NCI-H1417 treated with DMSO at 0.1 percent for 48 hours (cell line): ENCODE measurements around the gene CDKL5.

Experiments used
- DNase-seq: peaks from one replicate; lab custom pipeline; 2025; lab: John Stamatoyannopoulos, UW

CDKL5 gene

DNA sequence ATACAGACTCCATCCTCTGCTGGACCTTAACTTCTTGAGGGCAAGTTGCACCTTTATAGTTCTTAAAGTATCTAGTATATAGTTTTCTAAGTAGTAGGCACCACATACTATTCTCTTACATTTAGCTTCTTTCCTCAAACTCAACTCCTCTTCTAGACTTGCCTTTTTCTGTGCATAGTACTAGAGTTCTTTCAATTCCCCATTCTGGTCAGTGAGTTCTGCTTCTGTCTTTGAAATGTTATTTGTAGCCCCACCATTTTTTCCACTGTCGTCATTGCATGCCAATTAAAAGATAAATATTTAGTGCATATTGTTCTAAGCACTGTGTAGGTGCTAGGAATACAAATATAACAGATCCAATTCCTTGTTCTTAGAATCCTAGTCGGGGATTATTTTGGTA, 31.6 kb downstream of the CDKL5 start:
- no peak for DNase-seq

DNA sequence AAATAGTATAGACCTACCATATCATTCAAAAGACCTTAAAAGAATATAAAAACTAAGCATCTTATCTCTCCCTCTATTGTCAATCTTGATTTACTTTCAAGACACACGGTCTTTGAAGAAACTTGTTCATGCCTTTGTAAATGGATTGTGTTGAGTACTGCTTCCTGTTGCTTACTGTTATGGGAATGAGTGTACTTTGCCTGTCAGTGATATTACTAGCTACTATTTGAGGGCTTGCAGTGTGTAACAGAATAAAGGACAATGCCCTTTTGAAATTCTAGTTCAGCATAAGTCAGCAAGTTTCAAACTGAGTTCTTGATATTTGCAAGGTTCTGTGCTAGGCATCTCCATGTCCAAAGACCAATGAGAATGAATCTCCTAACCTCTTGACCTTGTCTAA, 36.0 kb downstream of the CDKL5 start:
- no peak for DNase-seq

GRCh38 chrX:18464499-18464898, 39.1 kb downstream of the CDKL5 start:
- no peak for DNase-seq

GRCh38 chrX:18465051-18465450, 39.6 kb downstream of the CDKL5 start:
- DNase-seq = no peak

GRCh38 chrX:18468599-18468998, 43.2 kb downstream of the CDKL5 start:
- DNase-seq = no peak

DNA sequence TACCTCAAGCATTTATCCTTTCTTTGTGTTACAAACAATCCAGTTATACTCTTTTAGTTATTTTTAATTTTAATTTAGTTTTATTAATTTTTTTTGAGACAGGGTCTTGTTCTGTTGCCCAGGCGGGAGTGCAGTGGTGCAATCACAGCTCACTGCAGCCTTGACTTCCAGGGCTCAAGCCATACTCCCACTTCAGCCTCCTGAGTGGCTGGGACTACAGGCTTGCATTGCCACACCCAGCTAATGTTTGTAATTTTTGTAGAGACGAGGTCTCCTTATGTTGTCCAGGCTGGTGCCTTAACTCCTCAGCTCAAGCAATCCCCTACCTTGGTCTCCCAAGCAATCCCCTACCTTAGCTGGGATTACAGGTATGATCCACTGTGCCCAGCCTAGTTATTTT, 45.9 kb downstream of the CDKL5 start:
- no peak for DNase-seq

GRCh38 chrX:18490806-18491555, 65.6 kb downstream of the CDKL5 start:
- no peak for DNase-seq

DNA sequence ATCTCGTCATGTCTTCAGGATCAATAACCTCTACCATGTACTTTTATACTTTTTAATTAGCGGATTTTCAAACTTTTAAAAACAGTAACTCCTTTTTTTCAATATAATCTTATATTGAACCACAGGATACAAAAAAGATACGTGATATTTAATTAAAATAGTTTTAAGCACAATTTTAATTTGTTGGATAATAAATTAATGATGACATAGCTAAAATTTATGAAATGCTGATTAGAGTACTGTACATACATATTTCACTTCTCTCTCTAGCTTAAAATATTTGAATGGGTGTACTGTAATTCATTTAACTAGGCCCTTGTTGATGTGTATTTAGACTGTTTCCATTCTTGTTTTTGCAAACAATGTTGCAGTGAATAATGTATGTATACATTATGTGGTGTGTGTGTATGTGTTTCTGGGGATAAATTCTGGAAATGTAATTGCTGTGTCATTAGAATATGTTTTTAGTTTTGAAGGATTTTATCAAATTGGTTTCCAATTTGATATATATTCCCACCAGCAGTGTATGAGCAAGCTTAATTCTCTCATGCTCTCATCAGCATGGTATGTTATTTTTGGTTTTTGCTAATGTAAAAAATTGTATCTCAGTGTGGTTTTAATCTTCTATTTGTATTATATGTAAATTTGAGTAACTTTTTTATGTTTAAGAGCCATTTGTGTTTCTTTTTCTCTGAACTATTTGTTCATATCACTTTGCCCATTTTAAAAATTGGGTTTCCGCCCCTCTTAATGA, 66.4 kb downstream of the CDKL5 start:
- no peak for DNase-seq

GRCh38 chrX:18534949-18535348, 109.5 kb downstream of the CDKL5 start:
- DNase-seq = no peak

DNA sequence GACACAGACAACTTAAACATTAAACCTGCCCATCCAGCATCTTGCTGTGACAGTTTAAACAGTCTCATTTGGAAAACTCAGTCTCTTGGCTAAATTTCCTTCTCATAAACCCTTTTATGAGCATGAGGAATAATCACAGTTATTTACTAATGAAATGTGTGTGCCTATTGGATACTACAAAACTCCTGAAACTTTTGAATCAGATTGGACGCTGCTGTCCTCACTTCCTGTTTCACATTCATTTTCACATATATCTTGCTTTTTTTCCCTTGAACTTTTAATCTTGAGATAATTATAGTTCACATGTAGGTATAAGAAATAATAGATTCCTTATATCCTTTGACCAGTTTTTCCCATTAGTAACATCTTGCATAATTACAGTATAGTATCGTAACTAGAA, 111.7 kb downstream of the CDKL5 start:
- no peak for DNase-seq

- no peak for DNase-seq
Measured at GRCh38 chrX:18537524-18537923, 112.1 kb downstream of the CDKL5 start.

DNA sequence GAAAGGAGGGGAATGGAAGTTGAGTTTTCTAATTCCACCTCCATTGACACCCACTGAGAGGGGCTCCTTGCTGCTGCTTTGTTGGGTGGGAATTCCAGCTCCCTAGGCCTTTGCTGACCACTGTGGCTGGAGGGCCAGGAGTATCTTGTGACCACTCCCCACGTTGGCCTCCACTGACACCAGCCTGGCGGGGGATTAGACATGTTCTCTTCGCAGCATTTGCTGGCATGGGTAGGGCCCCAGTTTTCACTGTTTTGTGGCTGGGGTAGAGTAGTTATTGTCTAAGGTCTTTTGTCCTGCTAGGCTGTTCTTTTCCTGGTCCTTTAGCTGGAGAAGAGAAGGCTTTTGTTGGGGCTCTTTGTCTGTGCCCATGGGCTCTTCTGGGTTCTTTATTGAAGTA, 116.7 kb downstream of the CDKL5 start:
- DNase-seq = no peak

GRCh38 chrX:18542905-18543304, 117.5 kb downstream of the CDKL5 start:
- DNase-seq = no peak

GRCh38 chrX:18543738-18544137, 118.3 kb downstream of the CDKL5 start:
- DNase-seq = no peak

DNA sequence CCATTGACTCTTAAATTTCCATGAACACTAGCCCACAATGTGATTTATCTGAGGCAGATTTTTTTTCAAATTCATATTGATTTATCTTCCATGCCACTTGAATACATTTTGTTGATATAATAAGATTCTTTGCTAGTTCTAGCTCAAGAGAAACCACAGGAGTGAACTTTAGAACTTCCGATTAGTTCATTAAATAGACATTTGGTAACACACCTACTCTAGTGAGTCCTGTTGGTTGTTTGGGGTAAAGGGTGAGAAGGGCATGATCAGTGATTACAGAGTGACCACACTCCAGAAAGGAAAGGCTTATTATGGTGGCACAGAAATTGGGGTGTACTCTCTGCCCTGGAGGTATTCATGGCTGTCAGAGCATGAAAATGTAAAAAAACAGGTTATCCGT, 120.4 kb downstream of the CDKL5 start:
- DNase-seq = no peak

DNA sequence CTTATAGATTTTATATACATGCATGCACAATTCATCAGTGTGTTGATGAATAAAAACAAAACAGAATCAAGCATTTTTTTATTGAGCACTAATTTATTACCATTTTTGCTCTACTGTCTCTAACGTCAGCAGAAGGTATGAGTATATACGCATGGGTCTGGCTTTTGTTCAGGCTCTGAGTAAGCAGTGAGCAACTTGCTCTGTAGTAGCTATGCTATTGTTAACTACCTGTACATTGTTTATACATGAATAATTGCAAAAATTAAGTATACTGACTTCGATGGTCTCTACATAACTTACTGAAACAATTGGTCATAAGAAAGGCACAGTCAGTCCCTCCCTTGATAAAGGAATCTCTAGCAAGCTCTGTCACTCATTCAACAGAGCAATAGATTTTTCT, 123.6 kb downstream of the CDKL5 start:
- no peak for DNase-seq

GRCh38 chrX:18549643-18550042, 124.2 kb downstream of the CDKL5 start:
- no peak for DNase-seq

- DNase-seq = no peak
Measured at GRCh38 chrX:18557879-18558278, 132.5 kb downstream of the CDKL5 start.

DNA sequence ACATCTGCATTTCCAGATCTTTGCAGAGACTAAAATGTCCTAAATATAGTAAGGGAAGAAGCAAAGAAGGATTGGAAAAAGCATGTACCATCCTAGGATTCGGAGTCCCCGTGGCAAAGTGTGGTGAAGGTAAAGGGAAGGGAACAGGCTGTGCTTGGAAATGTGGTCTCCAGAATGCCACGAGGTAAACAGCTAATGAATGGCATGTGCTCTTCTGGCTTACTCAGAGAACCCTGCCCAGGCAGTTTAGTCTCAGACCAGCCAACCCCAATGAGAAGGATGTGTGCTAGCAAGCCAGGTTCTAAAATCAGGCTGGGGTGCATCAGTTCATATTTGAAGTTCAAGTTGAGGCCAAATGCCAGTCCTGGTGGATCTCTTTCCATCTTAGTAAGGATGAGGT, 133.4 kb downstream of the CDKL5 start:
- DNase-seq = no peak

DNA sequence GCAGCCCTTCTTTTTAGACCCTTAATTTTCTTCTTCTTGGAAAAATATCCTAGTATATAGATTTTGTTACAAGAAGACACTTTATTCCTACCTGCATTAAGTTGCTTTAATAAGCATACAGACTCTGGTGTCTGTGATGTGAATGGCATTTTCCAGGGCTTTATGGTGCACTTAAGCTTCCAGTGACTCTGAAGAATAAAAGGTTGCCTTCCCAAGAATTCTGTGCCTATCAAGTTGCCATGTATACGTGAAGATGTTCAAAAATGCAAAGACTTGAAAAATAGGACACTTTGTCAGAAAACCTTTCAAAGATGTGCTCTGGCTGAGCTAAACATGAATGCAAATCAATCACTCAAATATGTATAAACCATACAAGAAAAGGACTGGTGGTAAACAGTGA, 135.6 kb downstream of the CDKL5 start:
- DNase-seq = no peak

GRCh38 chrX:18565727-18566126, 140.3 kb downstream of the CDKL5 start:
- no peak for DNase-seq

- no peak for DNase-seq
Measured at GRCh38 chrX:18566748-18567147, 141.3 kb downstream of the CDKL5 start.

DNA sequence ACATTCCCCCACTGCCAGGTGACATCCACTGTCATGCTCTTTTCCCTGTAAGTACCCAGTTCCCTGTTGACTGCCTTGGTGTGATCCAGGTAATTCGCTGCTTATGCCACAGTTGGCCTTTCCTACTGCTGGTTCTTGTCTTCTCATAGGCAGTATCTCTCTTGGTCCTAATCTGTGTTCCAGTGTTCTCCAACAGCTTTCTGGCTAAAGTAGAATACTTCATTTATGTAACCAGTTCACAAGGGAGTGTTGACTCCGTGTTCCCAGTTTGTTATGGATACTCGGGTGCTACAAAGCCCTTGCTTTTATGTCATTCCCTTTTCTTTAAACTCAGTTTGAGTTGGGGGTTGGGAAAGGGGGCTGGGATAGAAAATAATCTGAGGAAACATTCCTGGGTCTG, 148.1 kb downstream of the CDKL5 start:
- no peak for DNase-seq

GRCh38 chrX:18574591-18574990, 149.2 kb downstream of the CDKL5 start:
- no peak for DNase-seq
